ENCODE measurements around the gene MCF2L2. TPM values are rescaled to one million over a fixed set of nuclear protein-coding genes. Genes with fewer than 3 reads are reported as not detected.
A peak's percentile ranks its signal among the peaks of the same experiment; 100 is the strongest.

The MCF2L2 gene
- total RNA-seq, 1 donor from 2014 or later: 0.84 TPM

GRCh38 chr3:183454064-183454463 lies 25.6 kb upstream of the MCF2L2 start:
- no peak for DNase-seq (ENCODE audit: low read depth)
- H3K27me3 ChIP-seq (ENCODE audit: control insufficient read depth, insufficient read depth, low read length): no peaks in the 10 kb centered on the region
- H3K36me3 ChIP-seq (ENCODE audit: control insufficient read depth, insufficient read depth, low read length): no peaks in the 10 kb centered on the region
- H3K4me3 ChIP-seq (ENCODE audit: low read depth, low read length): no peak overlapping the region
- TF ChIP-seq CTCF (IDR thresholded peaks at IDR 0.05; ENCODE audit: insufficient read depth, low read length, poor library complexity, severe bottlenecking): no peak

GRCh38 chr3:183449791-183450190 lies 21.4 kb upstream of the MCF2L2 start:
- no peak for DNase-seq (ENCODE audit: low read depth)
- no peak for TF ChIP-seq CTCF (IDR thresholded peaks at IDR 0.05; ENCODE audit: insufficient read depth, low read length, poor library complexity, severe bottlenecking)
- Histone ChIP-seq H3K36me3 (ENCODE audit: control insufficient read depth, insufficient read depth, low read length) (no peaks in the 10 kb centered on the region), H3K27me3 (ENCODE audit: control insufficient read depth, insufficient read depth, low read length) (no peaks in the 10 kb centered on the region), H3K4me3 (ENCODE audit: low read depth, low read length) (no peak overlapping the region)

- DNase-seq (ENCODE audit: low read depth): no peak
- Histone ChIP-seq H3K36me3 (ENCODE audit: control insufficient read depth, insufficient read depth, low read length) (no peaks in the 10 kb centered on the region), H3K27me3 (ENCODE audit: control insufficient read depth, insufficient read depth, low read length) (no peaks in the 10 kb centered on the region), H3K4me3 (ENCODE audit: low read depth, low read length) (no peak overlapping the region)
- TF ChIP-seq CTCF (IDR thresholded peaks at IDR 0.05; ENCODE audit: insufficient read depth, low read length, poor library complexity, severe bottlenecking): no peak
Observed at GRCh38 chr3:183449391-183449790, 21.0 kb upstream of the MCF2L2 start.

GRCh38 chr3:183448369-183449128 lies 20.1 kb upstream of the MCF2L2 start:
- Histone ChIP-seq H3K4me3 (ENCODE audit: low read depth, low read length) (peak overlapping the region; percentile 86), H3K36me3 (ENCODE audit: control insufficient read depth, insufficient read depth, low read length) (no peaks in the 10 kb centered on the region), H3K27me3 (ENCODE audit: control insufficient read depth, insufficient read depth, low read length) (no peaks in the 10 kb centered on the region)
- TF ChIP-seq CTCF (IDR thresholded peaks at IDR 0.05; ENCODE audit: insufficient read depth, low read length, poor library complexity, severe bottlenecking): no peak
- DNase-seq (ENCODE audit: low read depth): no peak

- DNase-seq (ENCODE audit: low read depth): peak; percentile 78
- Histone ChIP-seq H3K36me3 (ENCODE audit: control insufficient read depth, insufficient read depth, low read length) (no peaks in the 10 kb centered on the region), H3K4me3 (ENCODE audit: low read depth, low read length) (peak overlapping the region; percentile 86), H3K27me3 (ENCODE audit: control insufficient read depth, insufficient read depth, low read length) (no peaks in the 10 kb centered on the region)
- no peak for TF ChIP-seq CTCF (IDR thresholded peaks at IDR 0.05; ENCODE audit: insufficient read depth, low read length, poor library complexity, severe bottlenecking)
Observed at GRCh38 chr3:183447206-183448001, 19.0 kb upstream of the MCF2L2 start.

Data from kidney epithelial cell (primary cell).